COLO668 (cell line): ENCODE data around the gene DKK3.

ENCODE experiments used
- DNase-seq: peaks from one replicate; lab custom pipeline; 2025; ENCODE audit not compliant: unreplicated experiment; lab: John Stamatoyannopoulos, UW

DKK3 gene

GRCh38 chr11:11983427-11983826, 25.0 kb downstream of the DKK3 start:
- DNase-seq, result no peak

GRCh38 chr11:11982975-11983374, 25.5 kb downstream of the DKK3 start:
- DNase-seq, result no peak

GRCh38 chr11:11982461-11982860, 26.0 kb downstream of the DKK3 start:
- DNase-seq, result no peak

GRCh38 chr11:11981840-11982239, 26.6 kb downstream of the DKK3 start:
- DNase-seq, result no peak

GRCh38 chr11:11981364-11981763, 27.1 kb downstream of the DKK3 start:
- no peak for DNase-seq

- no peak for DNase-seq
Observed at GRCh38 chr11:11980841-11981308, 27.6 kb downstream of the DKK3 start.

GRCh38 chr11:11980200-11980599, 28.2 kb downstream of the DKK3 start:
- no peak for DNase-seq

- DNase-seq, result no peak
Observed at GRCh38 chr11:11979488-11980117, 28.8 kb downstream of the DKK3 start.

- no peak for DNase-seq
Observed at GRCh38 chr11:11978792-11979487, 29.5 kb downstream of the DKK3 start.

- DNase-seq, result no peak
Observed at GRCh38 chr11:11978098-11978637, 30.3 kb downstream of the DKK3 start.

- DNase-seq, result no peak
Observed at GRCh38 chr11:11977206-11977938, 31.1 kb downstream of the DKK3 start.

- no peak for DNase-seq
Observed at GRCh38 chr11:11976481-11977127, 31.8 kb downstream of the DKK3 start.

GRCh38 chr11:11975201-11976092, 33.0 kb downstream of the DKK3 start:
- no peak for DNase-seq

- DNase-seq, result no peak
Observed at GRCh38 chr11:11973866-11974265, 34.6 kb downstream of the DKK3 start.

GRCh38 chr11:11973361-11973800, 35.0 kb downstream of the DKK3 start:
- no peak for DNase-seq

GRCh38 chr11:11972730-11973341, 35.6 kb downstream of the DKK3 start:
- DNase-seq, result no peak

- no peak for DNase-seq
Observed at GRCh38 chr11:11971906-11972547, 36.4 kb downstream of the DKK3 start.

GRCh38 chr11:11970556-11970955, 37.9 kb downstream of the DKK3 start:
- no peak for DNase-seq
